HCT116 (cell line): ENCODE data around the gene LRRIQ1. TPM values are rescaled to one million over a fixed set of nuclear protein-coding genes. Genes with fewer than 3 reads are reported as not detected.

Experiments
- ATAC-seq: fragments of 200-7000 bp; cut with Tn5 transposase; 2 replicates; pipeline ENCODE4 v1.9.1; 2020; ENCODE audit warnings: mild to moderate bottlenecking, moderate library complexity
- BruUV-seq: library from RNA; stranded (reverse); fragments of 400-500 nt; replicated peaks from 2 replicates; lab custom pipeline; 2021; lab: Mats Ljungman, UMichigan
- CTCF ChIA-PET: fragments of 300-600 bp; sonication (Branson Sonifier 250); formaldehyde crosslinking; loops from one replicate; lab custom pipeline; 2021; ENCODE audit warnings: antibody characterized with exemption; lab: Charles Lee
- POLR2A ChIA-PET: fragments of 300-600, 350-600 bp; sonication (Branson Sonifier 250); formaldehyde crosslinking; loops from one replicate; lab custom pipeline; 2021; ENCODE audit warnings: antibody characterized with exemption; lab: Charles Lee
- RAD21 ChIA-PET, 2 experiments: fragments of 300-600 bp; sonication (Branson Sonifier 250); formaldehyde crosslinking; loops; one replicate each; lab custom pipeline; 2023; ENCODE audit warnings: low total read pairs in 2 of 2; ENCODE audit not compliant: uncharacterized antibody in 2 of 2, unreplicated experiment in 2 of 2, low non-redundant PET in 1 of 2; lab: Charles Lee
- DNase-seq: peaks from one replicate; pipeline ENCODE4 v3.0.0-alpha.2; 2010; ENCODE audit warnings: low read depth, low spot score
- H2AFZ ChIP-seq: fragments of 200-600 bp; shearing (Covaris generic), sonication (generic); 2 replicates; pipeline ENCODE4 v1.6.1; 2017; ENCODE audit warnings: low read depth, mixed run types, mixed read lengths, antibody characterized with exemption, low read length; ENCODE audit not compliant: poor library complexity, severe bottlenecking
- H3K27ac ChIP-seq: 2 replicates; pipeline ENCODE4 v1.5.1; 2012; ENCODE audit warnings: low read depth, low read length
- H3K27me3 ChIP-seq: fragments of 200-600 bp; sonication (generic); 2 replicates; pipeline ENCODE4 v1.6.1; 2016; ENCODE audit warnings: mixed run types, low read length, mixed read lengths; ENCODE audit not compliant: insufficient read depth
- H3K36me3 ChIP-seq, 2 experiments: fragments of 200-500 bp in 1 of 2; fragments of 200-600 bp in 1 of 2; sonication (Bioruptor generic) in 1 of 2; sonication (generic) in 1 of 2; 2 replicates each; pipeline versions ENCODE4 v1.5.1 to v1.6.1; 2014 to 2016; ENCODE audit warnings: low read length in 2 of 2, inconsistent platforms in 1 of 2, mixed read lengths in 1 of 2, mixed run types in 1 of 2; ENCODE audit not compliant: insufficient read depth in 2 of 2, control insufficient read depth in 1 of 2
- H3K4me1 ChIP-seq, 2 experiments: fragments of 200-600 bp in 1 of 2; sonication (generic) in 1 of 2; 2 replicates each; pipeline versions ENCODE4 v1.5.1 to v1.6.1; 2012 to 2017; ENCODE audit warnings: low read length in 2 of 2, inconsistent platforms in 1 of 2, mild to moderate bottlenecking in 1 of 2, mixed read lengths in 1 of 2, mixed run types in 1 of 2, moderate library complexity in 1 of 2; ENCODE audit not compliant: insufficient read depth in 2 of 2, control insufficient read depth in 1 of 2
- H3K4me2 ChIP-seq: fragments of 200-600 bp; sonication (generic); 2 replicates; pipeline ENCODE4 v1.6.1; 2017; ENCODE audit warnings: mixed run types, low read length, mixed read lengths
- H3K4me3 ChIP-seq, 2 experiments: fragments of 200-600 bp in 1 of 2; sonication (generic) in 1 of 2; replicated peaks in 1 of 2; 2 replicates each; pipeline ENCODE4 v1.5.1; 2011 to 2016; ENCODE audit warnings: low read length in 2 of 2, control low read depth in 1 of 2, low read depth in 1 of 2, mild to moderate bottlenecking in 1 of 2, mixed read lengths in 1 of 2, mixed run types in 1 of 2
- H3K79me2 ChIP-seq: fragments of 200-600 bp; sonication (generic); 2 replicates; pipeline ENCODE4 v1.6.1; 2017; ENCODE audit warnings: mild to moderate bottlenecking, mixed run types, low read length, moderate library complexity, mixed read lengths; ENCODE audit not compliant: insufficient read depth
- H3K9ac ChIP-seq: fragments of 200-600 bp; sonication (generic); 2 replicates; pipeline ENCODE4 v1.6.1; 2016; ENCODE audit warnings: low read length, mixed read lengths
- H3K9me2 ChIP-seq: fragments of 200-600 bp; sonication (generic), shearing (Covaris generic); 2 replicates; pipeline ENCODE4 v1.6.1; 2017; ENCODE audit warnings: mixed run types, mild to moderate bottlenecking, moderate library complexity; ENCODE audit not compliant: insufficient read depth
- H3K9me3 ChIP-seq, 2 experiments: fragments of 200-500 bp in 1 of 2; fragments of 200-600 bp in 1 of 2; sonication (Bioruptor generic) in 1 of 2; sonication (generic) in 1 of 2; 2 replicates each; pipeline ENCODE4 v1.6.1; 2014 to 2017; ENCODE audit warnings: low read length in 2 of 2, mixed read lengths in 2 of 2, inconsistent platforms in 1 of 2, low read depth in 1 of 2, mild to moderate bottlenecking in 1 of 2, mixed run types in 1 of 2, moderate library complexity in 1 of 2; ENCODE audit not compliant: control insufficient read depth in 1 of 2, insufficient read depth in 1 of 2
- H4K20me1 ChIP-seq: fragments of 200-600 bp; sonication (generic), shearing (Covaris generic); 2 replicates; pipeline ENCODE4 v1.6.1; 2017; ENCODE audit warnings: mixed run types, mild to moderate bottlenecking, moderate library complexity; ENCODE audit not compliant: insufficient read depth
- CEBPB ChIP-seq: IDR thresholded peaks from 2 replicates; pipeline ENCODE4 v1.6.1; 2012; ENCODE audit warnings: low read depth
- EGR1 ChIP-seq: IDR thresholded peaks from 2 replicates; pipeline ENCODE4 v1.6.1; 2012; ENCODE audit warnings: low read depth
- EZH2 ChIP-seq: fragments of 200-600 bp; sonication (generic); IDR thresholded peaks from 2 replicates; pipeline ENCODE4 v1.6.1; 2017; ENCODE audit warnings: antibody characterized with exemption, mixed run types
- EZH2phosphoT487 ChIP-seq: fragments of 200-600 bp; IDR thresholded peaks from 2 replicates; pipeline ENCODE4 v1.6.1; 2018; ENCODE audit warnings: antibody characterized with exemption, borderline replicate concordance
- FOSL1 ChIP-seq: IDR thresholded peaks from 2 replicates; pipeline ENCODE4 v1.6.1; 2012; ENCODE audit warnings: low read depth
- JUND ChIP-seq: IDR thresholded peaks from 2 replicates; pipeline ENCODE4 v1.6.1; 2012
- POLR2A ChIP-seq: IDR thresholded peaks from 2 replicates; pipeline ENCODE4 v1.7.0; 2011; ENCODE audit warnings: borderline replicate concordance; ENCODE audit not compliant: insufficient read depth, insufficient read length; ENCODE audit errors: extremely low read depth
- POLR2AphosphoS5 ChIP-seq: IDR thresholded peaks from 2 replicates; pipeline ENCODE4 v1.6.1; 2011; ENCODE audit warnings: mild to moderate bottlenecking, low read depth, low read length, moderate library complexity
- SIN3A ChIP-seq: IDR thresholded peaks from 2 replicates; pipeline ENCODE4 v1.6.1; 2012; ENCODE audit warnings: low read depth
- TCF7L2 ChIP-seq: IDR thresholded peaks from 2 replicates; pipeline ENCODE4 v1.7.0; 2011; ENCODE audit warnings: borderline replicate concordance, inconsistent platforms; ENCODE audit not compliant: insufficient read depth, insufficient read length; ENCODE audit errors: extremely low read depth
- YY1 ChIP-seq: IDR thresholded peaks from 2 replicates; pipeline ENCODE4 v1.6.1; 2011; ENCODE audit warnings: low read length, low read depth, moderate library complexity, mild to moderate bottlenecking; ENCODE audit not compliant: insufficient replicate concordance; ENCODE audit errors: extremely low read depth
- ZFX ChIP-seq: fragments of 450-650 bp; IDR thresholded peaks from 2 replicates; pipeline ENCODE4 v1.6.1; 2017
- ZNF274 ChIP-seq: fragments of 200-500 bp; sonication (Bioruptor generic); IDR thresholded peaks from 2 replicates; pipeline ENCODE4 v1.6.1; 2014; ENCODE audit warnings: mild to moderate bottlenecking, low read depth, low read length, inconsistent platforms
- intact Hi-C: fragments of 100-400 bp; cut with micrococcal nuclease; formaldehyde crosslinking; loops from 2 replicates; pipeline ENCODE4 v1.10.0; 2022
- total RNA-seq: library from RNA; stranded (reverse); gene quantifications from one replicate; pipeline ENCODE4 v1.2.1, GENCODE V29; 2021; ENCODE audit not compliant: unreplicated experiment
- TF ChIP-seq, protein P1 (sequence below): IDR thresholded peaks from 2 replicates; pipeline ENCODE4 v1.6.1; 2012; ENCODE audit warnings: low read depth
- TF ChIP-seq, protein P2 (sequence below): IDR thresholded peaks from 2 replicates; pipeline ENCODE4 v1.6.1; 2012
- TF ChIP-seq, protein P3 (sequence below), 3 experiments: fragments of 200-600 bp in 1 of 3; sonication (generic) in 1 of 3; IDR thresholded peaks in 2 of 3; conservative IDR thresholded peaks in 1 of 3; 2 replicates each; pipeline ENCODE4 v1.5.1; 2012 to 2017; ENCODE audit warnings: low read depth in 2 of 3, low read length in 2 of 3, antibody characterized with exemption in 1 of 3, borderline replicate concordance in 1 of 3, control low read depth in 1 of 3, mild to moderate bottlenecking in 1 of 3, mixed read lengths in 1 of 3, mixed run types in 1 of 3, moderate library complexity in 1 of 3; ENCODE audit not compliant: insufficient read depth in 1 of 3

Gene LRRIQ1
- total RNA-seq, 1 experiment from 2014 or later = 0.89 TPM

DNA sequence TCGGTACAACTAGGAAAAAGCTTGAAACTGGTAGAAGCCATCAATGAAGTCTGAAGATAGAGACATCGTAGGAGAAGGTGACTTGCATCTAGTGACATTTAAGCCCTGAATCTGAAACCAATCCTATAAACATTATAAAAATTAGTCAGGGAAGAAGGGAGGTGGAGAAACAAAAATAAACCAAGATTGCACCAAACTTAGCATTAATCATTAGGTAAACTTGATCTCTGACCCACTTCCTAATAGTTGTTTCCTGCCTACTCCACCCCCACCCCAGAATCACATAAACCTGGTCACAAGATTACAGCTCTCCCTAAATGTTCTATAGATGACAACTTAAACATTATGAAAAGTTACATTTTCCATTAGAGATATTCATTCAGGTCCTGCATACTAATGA lies 40.5 kb upstream of the LRRIQ1 start:
- H3K4me3 ChIP-seq = no peak overlapping the region
- intact Hi-C loops = no loop called here
- no peak for TF ChIP-seq EZH2phosphoT487
- no peak for TF ChIP-seq EGR1
- TF ChIP-seq FOSL1 = no peak
- TF ChIP-seq POLR2AphosphoS5 = no peak
- no peak for TF ChIP-seq ZFX
- TF ChIP-seq TCF7L2 = no peak
- H3K27me3 ChIP-seq = no peaks in the 10 kb centered on the region
- CTCF ChIA-PET = no interaction called here
- no peaks in the 10 kb centered on the region for H3K9me2 ChIP-seq
- no peak overlapping the region for H2AFZ ChIP-seq
- POLR2A ChIA-PET = no interaction called here
- H3K9ac ChIP-seq = no peak overlapping the region
- ATAC-seq (no peak), DNase-seq (no peak)
- BruUV-seq = no TSS peak
- H3K4me2 ChIP-seq = no peak overlapping the region
- H3K27ac ChIP-seq = no peak overlapping the region
- no peaks in the 10 kb centered on the region for H3K9me3 ChIP-seq
- RAD21 ChIA-PET = no interaction called here
- H4K20me1 ChIP-seq = no peaks in the 10 kb centered on the region
- no peaks in the 10 kb centered on the region for H3K36me3 ChIP-seq
- no peaks in the 10 kb centered on the region for H3K4me1 ChIP-seq
- no peaks in the 10 kb centered on the region for H3K79me2 ChIP-seq

DNA sequence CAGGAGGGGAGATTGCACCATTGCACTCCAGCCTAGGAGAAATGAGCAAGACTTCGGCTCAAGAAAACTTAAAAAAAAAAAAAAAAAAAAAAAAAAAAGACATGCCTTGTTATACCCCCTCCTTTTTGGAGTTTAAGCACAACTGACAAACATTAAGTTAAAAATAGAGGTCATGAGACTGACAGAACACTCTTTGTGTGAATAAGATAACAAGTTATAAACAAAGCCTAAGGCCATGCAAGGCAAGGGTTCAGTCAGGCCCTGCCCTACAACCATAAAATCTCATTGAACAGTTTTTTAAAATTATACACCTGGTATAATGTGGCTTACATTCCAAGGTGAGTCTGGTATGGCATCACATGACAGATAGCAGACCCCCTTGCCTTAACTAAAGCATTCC lies 39.4 kb upstream of the LRRIQ1 start:
- DNase-seq = no peak
- H3K79me2 ChIP-seq = no peaks in the 10 kb centered on the region
- no peak overlapping the region for H2AFZ ChIP-seq
- H3K36me3 ChIP-seq = no peaks in the 10 kb centered on the region
- POLR2A ChIA-PET = interaction anchor here (1.3 kb wide), 1 partner anchor 11 kb away, joined by 3 read pairs; no protein-coding TSS in a partner anchor
- no peak overlapping the region for H3K9ac ChIP-seq
- H3K4me2 ChIP-seq = no peak overlapping the region
- no TSS peak for BruUV-seq
- RAD21 ChIA-PET = no interaction called here
- no peak overlapping the region for H3K4me3 ChIP-seq
- no peaks in the 10 kb centered on the region for H3K9me2 ChIP-seq
- H3K27me3 ChIP-seq = no peaks in the 10 kb centered on the region
- no peaks in the 10 kb centered on the region for H3K9me3 ChIP-seq
- CTCF ChIA-PET = no interaction called here
- H4K20me1 ChIP-seq = no peaks in the 10 kb centered on the region
- ATAC-seq = no peak
- intact Hi-C loops = no loop called here
- no peak overlapping the region for H3K27ac ChIP-seq
- TF ChIP-seq EZH2 (no peak), TCF7L2 (no peak), SIN3A (no peak), POLR2A (no peak), ZFX (no peak), CEBPB (no peak), EZH2phosphoT487 (no peak), ZNF274 (no peak), YY1 (no peak), JUND (no peak), POLR2AphosphoS5 (no peak)
- TF ChIP-seq, protein P1, sequence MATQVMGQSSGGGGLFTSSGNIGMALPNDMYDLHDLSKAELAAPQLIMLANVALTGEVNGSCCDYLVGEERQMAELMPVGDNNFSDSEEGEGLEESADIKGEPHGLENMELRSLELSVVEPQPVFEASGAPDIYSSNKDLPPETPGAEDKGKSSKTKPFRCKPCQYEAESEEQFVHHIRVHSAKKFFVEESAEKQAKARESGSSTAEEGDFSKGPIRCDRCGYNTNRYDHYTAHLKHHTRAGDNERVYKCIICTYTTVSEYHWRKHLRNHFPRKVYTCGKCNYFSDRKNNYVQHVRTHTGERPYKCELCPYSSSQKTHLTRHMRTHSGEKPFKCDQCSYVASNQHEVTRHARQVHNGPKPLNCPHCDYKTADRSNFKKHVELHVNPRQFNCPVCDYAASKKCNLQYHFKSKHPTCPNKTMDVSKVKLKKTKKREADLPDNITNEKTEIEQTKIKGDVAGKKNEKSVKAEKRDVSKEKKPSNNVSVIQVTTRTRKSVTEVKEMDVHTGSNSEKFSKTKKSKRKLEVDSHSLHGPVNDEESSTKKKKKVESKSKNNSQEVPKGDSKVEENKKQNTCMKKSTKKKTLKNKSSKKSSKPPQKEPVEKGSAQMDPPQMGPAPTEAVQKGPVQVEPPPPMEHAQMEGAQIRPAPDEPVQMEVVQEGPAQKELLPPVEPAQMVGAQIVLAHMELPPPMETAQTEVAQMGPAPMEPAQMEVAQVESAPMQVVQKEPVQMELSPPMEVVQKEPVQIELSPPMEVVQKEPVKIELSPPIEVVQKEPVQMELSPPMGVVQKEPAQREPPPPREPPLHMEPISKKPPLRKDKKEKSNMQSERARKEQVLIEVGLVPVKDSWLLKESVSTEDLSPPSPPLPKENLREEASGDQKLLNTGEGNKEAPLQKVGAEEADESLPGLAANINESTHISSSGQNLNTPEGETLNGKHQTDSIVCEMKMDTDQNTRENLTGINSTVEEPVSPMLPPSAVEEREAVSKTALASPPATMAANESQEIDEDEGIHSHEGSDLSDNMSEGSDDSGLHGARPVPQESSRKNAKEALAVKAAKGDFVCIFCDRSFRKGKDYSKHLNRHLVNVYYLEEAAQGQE = no peak
- TF ChIP-seq, protein P2, sequence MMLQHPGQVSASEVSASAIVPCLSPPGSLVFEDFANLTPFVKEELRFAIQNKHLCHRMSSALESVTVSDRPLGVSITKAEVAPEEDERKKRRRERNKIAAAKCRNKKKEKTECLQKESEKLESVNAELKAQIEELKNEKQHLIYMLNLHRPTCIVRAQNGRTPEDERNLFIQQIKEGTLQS = no peak
- TF ChIP-seq, protein P3, sequence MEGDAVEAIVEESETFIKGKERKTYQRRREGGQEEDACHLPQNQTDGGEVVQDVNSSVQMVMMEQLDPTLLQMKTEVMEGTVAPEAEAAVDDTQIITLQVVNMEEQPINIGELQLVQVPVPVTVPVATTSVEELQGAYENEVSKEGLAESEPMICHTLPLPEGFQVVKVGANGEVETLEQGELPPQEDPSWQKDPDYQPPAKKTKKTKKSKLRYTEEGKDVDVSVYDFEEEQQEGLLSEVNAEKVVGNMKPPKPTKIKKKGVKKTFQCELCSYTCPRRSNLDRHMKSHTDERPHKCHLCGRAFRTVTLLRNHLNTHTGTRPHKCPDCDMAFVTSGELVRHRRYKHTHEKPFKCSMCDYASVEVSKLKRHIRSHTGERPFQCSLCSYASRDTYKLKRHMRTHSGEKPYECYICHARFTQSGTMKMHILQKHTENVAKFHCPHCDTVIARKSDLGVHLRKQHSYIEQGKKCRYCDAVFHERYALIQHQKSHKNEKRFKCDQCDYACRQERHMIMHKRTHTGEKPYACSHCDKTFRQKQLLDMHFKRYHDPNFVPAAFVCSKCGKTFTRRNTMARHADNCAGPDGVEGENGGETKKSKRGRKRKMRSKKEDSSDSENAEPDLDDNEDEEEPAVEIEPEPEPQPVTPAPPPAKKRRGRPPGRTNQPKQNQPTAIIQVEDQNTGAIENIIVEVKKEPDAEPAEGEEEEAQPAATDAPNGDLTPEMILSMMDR (IDR thresholded peaks at IDR 0.05 in 2 of 3, conservative IDR thresholded peaks at IDR 0.05 in 1 of 3; ENCODE audit: borderline replicate concordance in 1 of 3, insufficient read depth in 1 of 3, low read depth in 2 of 3, low read length in 2 of 3) = no peak
- H3K4me1 ChIP-seq = no peaks in the 10 kb centered on the region
